Activated T-helper 2 cell treated with anti-CD3 and anti-CD28 coated beads, Interferon-gamma antibody, Interleukin-2, Interleukin-4, amounts not matched to agents 10 μg/mL and 5 μg/mL and 100 μg/mL, durations not matched to agents 14 hours and 24 hours and 36 hours (primary cell): Measurements from ENCODE around the gene RAB12. TPM values are rescaled to one million over a fixed set of nuclear protein-coding genes. Genes with fewer than 3 reads are reported as not detected.
"Not testable (repeated sequence)": the region's sequence is repeated elsewhere in the genome, so short reads cannot be mapped to it uniquely, and the experiment has no call there.

ENCODE experiments used
- DNase-seq: peaks from one replicate; pipeline ENCODE4 v3.0.0; 2021; ENCODE audit warnings: low spot score
- H3K27ac Mint-ChIP-seq: one replicate; pipeline ENCODE4 v1.8.0; 2021; ENCODE audit warnings: mixed read lengths
- H3K27me3 Mint-ChIP-seq: one replicate; pipeline ENCODE4 v1.8.0; 2021; ENCODE audit warnings: low read depth, mixed read lengths
- H3K36me3 Mint-ChIP-seq: one replicate; pipeline ENCODE4 v1.8.0; 2021; ENCODE audit warnings: low read depth, mixed read lengths
- H3K4me1 Mint-ChIP-seq: one replicate; pipeline ENCODE4 v1.8.0; 2021; ENCODE audit warnings: low read depth, mixed read lengths
- H3K4me3 Mint-ChIP-seq: one replicate; pipeline ENCODE4 v1.8.0; 2021; ENCODE audit warnings: low read depth, mild to moderate bottlenecking, moderate library complexity, mixed read lengths
- H3K9me3 Mint-ChIP-seq: one replicate; pipeline ENCODE4 v1.8.0; 2021; ENCODE audit warnings: mixed read lengths
- intact Hi-C: fragments of 100-400 bp; cut with micrococcal nuclease; formaldehyde crosslinking; loops from one replicate; pipeline ENCODE4 v1.15.1; 2023
- total RNA-seq: library from RNA; stranded (reverse); gene quantifications from 2 replicates; pipeline ENCODE4 v1.2.3, GENCODE V29; 2022

RAB12 gene
- 14.7 and 17.2 TPM in 2 replicates for total RNA-seq

DNA sequence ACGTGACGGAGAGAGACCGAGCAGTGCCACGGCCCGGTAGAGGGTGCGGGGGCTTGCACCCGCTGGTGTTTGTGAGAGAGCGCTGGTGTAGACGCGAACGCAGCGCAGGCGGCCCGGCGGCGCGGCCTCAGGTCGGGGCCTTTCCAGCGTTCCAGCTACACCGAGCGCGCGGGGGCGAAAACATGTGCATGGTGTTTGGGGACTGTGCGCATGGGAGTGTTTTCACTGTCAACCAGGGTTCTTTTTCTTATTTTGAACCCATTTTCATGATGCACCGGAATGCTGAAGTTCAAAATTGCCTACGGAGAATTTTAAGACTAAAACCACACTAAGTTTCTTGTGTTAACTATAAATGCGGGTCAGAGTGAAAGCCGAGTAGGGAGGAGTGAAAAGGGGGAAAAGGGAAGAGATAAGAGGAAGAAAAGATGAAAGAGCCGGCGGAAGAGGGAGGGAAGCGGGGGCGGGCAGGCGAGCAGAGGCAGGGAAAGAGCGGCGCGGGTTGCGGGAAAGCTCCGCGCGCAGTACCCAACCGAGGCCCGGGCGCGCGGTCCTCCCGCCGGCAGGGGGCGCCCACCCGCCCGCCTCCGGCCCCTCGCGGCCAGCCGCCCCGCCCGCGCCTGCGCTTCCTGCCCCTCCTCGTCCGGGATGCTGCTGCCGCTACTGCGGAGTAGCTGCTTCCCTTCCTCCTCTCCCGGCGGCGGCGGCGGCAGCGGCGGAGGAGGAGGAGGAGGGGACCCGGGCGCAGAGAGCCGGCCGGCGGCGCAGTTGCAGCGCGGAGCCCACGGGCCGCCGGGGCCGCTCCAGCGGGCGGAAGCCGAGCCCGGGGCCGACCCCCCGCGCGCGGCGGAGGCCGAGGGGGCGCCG lies at the start of gene RAB12:
RAB12 (plus strand) TSS at position 643 of the 864 bp plus-strand sequence; CDS start at position 646, 3 bp downstream.
- Mint-ChIP-seq H3K4me1 (peaks cover 50% of the 10 kb centered on the region), H3K27me3 (peaks cover 20% of the 10 kb centered on the region), H3K36me3 (peaks cover 26% of the 10 kb centered on the region), H3K9me3 (no peaks in the 10 kb centered on the region), H3K4me3 (peak within 1 kb of the TSS; percentile 94), H3K27ac (peak within 1 kb of the TSS; percentile 85)
- intact Hi-C loops = loop anchor here (5.0 to 10.0 kb wide), 4 partner anchors 96 to 1918 kb away; partner anchors contain the start of genes MTCL1, NAPG and RALBP1
- DNase-seq = peak; percentile 79

GRCh38 chr18:8559612-8560186 lies 49.5 kb upstream of the RAB12 start:
- Mint-ChIP-seq H3K4me1 (no peaks in the 10 kb centered on the region), H3K27ac (no peak overlapping the region), H3K27me3 (no peaks in the 10 kb centered on the region), H3K9me3 (no peaks in the 10 kb centered on the region), H3K36me3 (no peaks in the 10 kb centered on the region), H3K4me3 (no peak overlapping the region)
- DNase-seq = no peak
- intact Hi-C loops = no loop called here

DNA sequence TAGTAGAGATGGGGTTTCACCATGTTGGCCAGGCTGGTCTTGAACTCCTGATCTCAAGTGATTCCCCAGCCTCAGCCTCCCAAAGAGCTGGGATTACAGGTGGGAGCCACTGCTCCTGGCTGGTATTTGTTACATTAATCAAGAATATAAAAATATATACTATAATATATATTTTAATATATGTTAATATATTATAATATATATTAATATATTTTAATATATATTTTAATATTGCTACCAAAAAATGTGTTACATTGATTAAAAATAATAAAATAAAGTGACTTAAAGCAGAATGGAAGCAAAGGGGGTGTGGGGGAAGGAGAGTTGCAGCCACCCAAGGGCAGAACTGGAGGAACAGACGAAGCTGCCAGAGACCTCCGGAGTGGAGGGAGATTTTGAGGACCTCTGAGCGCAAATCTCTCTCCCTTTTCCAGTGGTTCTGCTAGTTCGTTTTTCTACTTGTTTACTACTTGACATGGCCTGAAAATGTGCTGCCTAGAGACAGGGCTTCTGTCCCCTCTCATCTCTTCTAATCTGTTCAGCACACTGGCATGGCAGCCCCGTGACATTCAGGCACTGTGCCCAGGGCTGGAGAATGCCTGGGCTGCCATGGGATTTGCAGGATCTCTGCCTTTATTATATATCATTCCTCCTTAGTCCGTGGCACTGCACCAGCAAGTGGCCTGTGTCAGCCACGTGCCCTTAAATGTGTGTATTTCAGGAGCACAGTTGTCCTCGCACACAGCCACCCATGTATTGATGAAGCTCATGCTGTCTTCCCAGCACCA lies 47.9 kb upstream of the RAB12 start:
- no peaks in the 10 kb centered on the region for H3K36me3 Mint-ChIP-seq
- no peak overlapping the region for H3K4me3 Mint-ChIP-seq
- H3K27ac Mint-ChIP-seq = no peak overlapping the region
- no peaks in the 10 kb centered on the region for H3K9me3 Mint-ChIP-seq
- DNase-seq = no peak
- intact Hi-C loops = no loop called here
- H3K27me3 Mint-ChIP-seq = no peaks in the 10 kb centered on the region
- H3K4me1 Mint-ChIP-seq = no peaks in the 10 kb centered on the region

DNA sequence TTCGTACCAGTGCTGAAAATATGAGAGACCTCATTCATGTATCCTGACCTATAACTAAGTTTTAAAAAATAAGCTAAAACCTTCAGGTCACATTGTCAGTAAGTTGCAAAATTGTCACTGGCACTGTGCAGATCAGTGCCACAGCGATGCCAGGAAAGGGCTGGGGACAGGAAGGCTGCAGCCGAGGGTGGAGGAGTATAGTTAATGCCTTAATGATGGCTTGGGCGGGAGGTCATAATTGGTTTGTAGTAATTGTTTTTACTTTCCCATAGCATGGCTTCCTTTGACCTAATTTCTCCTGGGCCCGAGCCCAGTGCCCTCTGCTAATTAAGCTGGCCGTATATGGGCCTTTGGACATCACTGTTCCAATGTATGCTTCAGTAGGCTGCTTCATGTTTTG lies 47.2 kb upstream of the RAB12 start:
- Mint-ChIP-seq H3K4me3 (no peak overlapping the region), H3K4me1 (no peaks in the 10 kb centered on the region), H3K27ac (no peak overlapping the region), H3K9me3 (no peaks in the 10 kb centered on the region), H3K27me3 (no peaks in the 10 kb centered on the region), H3K36me3 (no peaks in the 10 kb centered on the region)
- intact Hi-C loops = no loop called here
- no peak for DNase-seq

- H3K4me3 Mint-ChIP-seq = no peak overlapping the region
- H3K36me3 Mint-ChIP-seq = no peaks in the 10 kb centered on the region
- no peak for DNase-seq
- no peak overlapping the region for H3K27ac Mint-ChIP-seq
- intact Hi-C loops = no loop called here
- no peaks in the 10 kb centered on the region for H3K9me3 Mint-ChIP-seq
- H3K4me1 Mint-ChIP-seq = no peaks in the 10 kb centered on the region
- no peaks in the 10 kb centered on the region for H3K27me3 Mint-ChIP-seq
Measured at GRCh38 chr18:8562919-8563318, 46.3 kb upstream of the RAB12 start.

- no peaks in the 10 kb centered on the region for H3K36me3 Mint-ChIP-seq
- no peak for DNase-seq
- H3K9me3 Mint-ChIP-seq = no peaks in the 10 kb centered on the region
- H3K27me3 Mint-ChIP-seq = no peaks in the 10 kb centered on the region
- intact Hi-C loops = no loop called here
- no peak overlapping the region for H3K27ac Mint-ChIP-seq
- no peaks in the 10 kb centered on the region for H3K4me1 Mint-ChIP-seq
- no peak overlapping the region for H3K4me3 Mint-ChIP-seq
Measured at GRCh38 chr18:8571399-8571798, 37.8 kb upstream of the RAB12 start.

DNA sequence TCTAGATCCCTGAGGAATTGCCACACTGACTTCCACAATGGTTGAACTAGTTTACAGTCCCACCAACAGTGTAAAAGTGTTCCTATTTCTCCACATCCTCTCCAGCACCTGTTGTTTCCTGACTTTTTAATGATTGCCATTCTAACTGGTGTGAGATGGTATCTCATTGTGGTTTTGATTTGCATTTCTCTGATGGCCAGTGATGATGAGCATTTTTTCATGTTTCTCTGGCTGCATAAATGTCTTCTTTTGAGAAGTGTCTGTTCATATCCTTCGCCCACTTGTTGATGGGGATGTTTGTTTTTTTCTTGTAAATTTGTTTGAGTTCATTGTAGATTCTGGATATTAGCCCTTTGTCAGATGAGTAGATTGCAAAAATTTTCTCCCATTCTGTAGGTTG lies 35.5 kb upstream of the RAB12 start:
- H3K27me3 Mint-ChIP-seq, DNase-seq, intact Hi-C loops, H3K4me1 Mint-ChIP-seq, H3K9me3 Mint-ChIP-seq, H3K4me3 Mint-ChIP-seq, H3K27ac Mint-ChIP-seq, H3K36me3 Mint-ChIP-seq: not testable (repeated sequence)

DNA sequence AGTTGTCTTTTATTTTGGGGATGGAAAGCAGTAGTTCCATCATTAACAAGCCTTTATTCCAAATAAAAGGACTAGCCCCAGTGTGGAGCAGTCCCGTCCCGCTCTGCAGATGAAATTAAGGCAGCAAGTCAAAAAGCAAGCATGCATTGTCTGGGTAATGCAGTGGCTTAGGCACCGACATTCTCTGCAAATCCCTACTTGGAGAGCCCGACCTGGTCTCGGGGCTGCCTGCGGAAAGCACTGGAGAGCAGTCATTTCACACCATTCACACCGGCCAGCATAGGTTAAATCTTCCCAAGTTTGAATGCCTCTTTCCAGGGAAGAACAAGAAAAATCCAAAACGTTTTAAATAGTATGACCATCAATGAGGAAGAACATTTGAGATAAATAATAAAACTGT lies 24.4 kb upstream of the RAB12 start:
- no peaks in the 10 kb centered on the region for H3K4me1 Mint-ChIP-seq

DNA sequence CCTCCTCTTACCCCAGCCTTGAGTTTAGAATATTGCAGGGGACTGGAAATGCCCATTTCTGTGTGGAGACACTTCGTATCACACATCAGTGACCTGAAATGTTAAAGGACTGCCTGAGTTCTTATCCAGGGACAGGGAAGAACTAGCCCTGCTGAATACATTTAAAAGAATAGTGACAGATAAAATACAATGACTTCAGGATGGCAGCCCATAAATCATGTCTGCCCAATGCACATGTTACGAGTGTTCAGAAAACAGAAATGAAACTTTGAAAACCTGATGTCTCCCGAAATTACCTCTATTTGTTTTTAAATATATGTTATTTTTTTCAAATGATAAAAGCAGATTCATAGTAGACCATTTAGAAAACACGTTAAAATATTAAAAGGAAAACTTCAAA lies 22.3 kb upstream of the RAB12 start:
- intact Hi-C loops = no loop called here
- Mint-ChIP-seq H3K4me3 (no peak overlapping the region), H3K27me3 (peaks cover 7% of the 10 kb centered on the region), H3K36me3 (no peaks in the 10 kb centered on the region), H3K4me1 (no peaks in the 10 kb centered on the region), H3K27ac (no peak overlapping the region), H3K9me3 (peaks cover 5% of the 10 kb centered on the region)
- no peak for DNase-seq

More for the DNA sequence above, 24.4 kb upstream of the RAB12 start:
- no peak for DNase-seq
- no peaks in the 10 kb centered on the region for H3K36me3 Mint-ChIP-seq
- H3K9me3 Mint-ChIP-seq = no peaks in the 10 kb centered on the region
- no peak overlapping the region for H3K4me3 Mint-ChIP-seq
- H3K27ac Mint-ChIP-seq = no peak overlapping the region
- intact Hi-C loops = no loop called here
- peaks cover 7% of the 10 kb centered on the region for H3K27me3 Mint-ChIP-seq

- peaks cover 2% of the 10 kb centered on the region for H3K27me3 Mint-ChIP-seq
Measured at GRCh38 chr18:8595445-8595844, 13.8 kb upstream of the RAB12 start.

DNA sequence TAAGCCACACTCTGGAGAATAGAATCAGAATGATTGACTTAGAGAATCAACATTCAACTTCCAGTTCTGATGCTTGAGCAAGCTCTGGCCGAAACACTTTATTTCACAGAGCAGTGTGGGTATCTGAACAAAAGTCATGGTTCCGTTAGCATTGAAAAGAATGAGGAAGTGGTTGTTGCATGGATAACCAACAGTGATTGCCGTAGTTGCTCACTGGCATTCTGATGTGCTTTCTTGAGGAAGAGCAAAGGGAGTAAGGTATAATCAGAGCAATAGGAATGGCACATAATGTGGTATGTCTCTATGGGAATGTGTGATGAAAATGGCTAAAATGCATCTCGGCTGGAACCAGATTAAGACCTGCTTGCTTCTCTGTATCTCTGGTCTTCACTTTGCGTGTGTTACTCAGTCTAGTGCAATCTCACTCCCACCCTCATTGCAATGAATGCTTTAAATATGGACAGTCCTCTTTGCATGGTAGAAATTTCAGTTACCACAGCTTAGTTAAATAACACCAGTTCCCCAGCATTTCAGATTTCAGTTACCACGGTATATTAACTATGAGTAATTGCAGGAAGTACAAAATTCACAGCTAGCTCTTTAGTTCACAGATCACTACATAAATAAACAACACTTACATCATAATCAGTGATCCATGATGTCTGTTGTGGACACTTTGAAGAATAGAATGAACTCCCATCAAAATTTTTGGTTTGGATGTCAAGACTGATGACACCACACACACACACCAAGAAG lies 7.8 kb upstream of the RAB12 start:
- Mint-ChIP-seq H3K27me3 (peaks cover 9% of the 10 kb centered on the region), H3K9me3 (no peaks in the 10 kb centered on the region), H3K27ac (no peak overlapping the region), H3K4me1 (peaks cover 23% of the 10 kb centered on the region), H3K36me3 (no peaks in the 10 kb centered on the region), H3K4me3 (no peak overlapping the region)
- intact Hi-C loops = loop anchor here (10.0 kb wide), 3 partner anchors 103 to 873 kb away; partner anchors contain the start of genes MTCL1 and RALBP1
- no peak for DNase-seq

More at GRCh38 chr18:8595445-8595844, 13.8 kb upstream of the RAB12 start:
- Mint-ChIP-seq H3K36me3 (no peaks in the 10 kb centered on the region), H3K27ac (no peak overlapping the region), H3K9me3 (no peaks in the 10 kb centered on the region), H3K4me3 (no peak overlapping the region), H3K4me1 (no peaks in the 10 kb centered on the region)
- no peak for DNase-seq
- intact Hi-C loops = no loop called here

DNA sequence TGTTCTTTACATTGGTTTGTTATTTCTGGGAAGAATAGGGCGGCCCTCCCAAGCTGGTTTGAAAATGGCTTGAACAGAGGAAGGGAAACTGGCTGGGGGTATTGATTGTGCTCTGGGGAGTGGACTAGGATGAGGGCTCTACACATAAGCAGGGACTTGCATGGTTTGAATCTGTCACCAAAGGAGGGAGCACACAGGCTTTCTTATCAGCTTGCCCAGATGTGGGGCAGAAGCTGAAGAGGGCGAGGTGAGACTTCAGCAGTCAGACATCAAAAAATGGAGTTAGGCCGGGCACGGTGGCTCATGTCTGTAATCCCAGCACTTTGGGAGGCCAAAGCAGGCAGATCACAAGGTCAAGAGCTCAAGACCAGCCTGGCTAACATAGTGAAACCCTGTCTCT lies 7.2 kb upstream of the RAB12 start:
- Mint-ChIP-seq H3K27me3 (peaks cover 12% of the 10 kb centered on the region), H3K9me3 (no peaks in the 10 kb centered on the region), H3K27ac (no peak overlapping the region), H3K4me3 (no peak overlapping the region), H3K36me3 (no peaks in the 10 kb centered on the region), H3K4me1 (peaks cover 23% of the 10 kb centered on the region)
- DNase-seq = no peak
- intact Hi-C loops = loop anchor here (10.0 kb wide), 3 partner anchors 103 to 873 kb away; partner anchors contain the start of genes MTCL1 and RALBP1
